Uterus (tissue), 4 donors: ENCODE measurements around the gene SRRM2. TPM values are rescaled to one million over a fixed set of nuclear protein-coding genes. Genes with fewer than 3 reads are reported as not detected.

Source experiments
- DNase-seq, 2 donors: peaks; one replicate each; pipeline ENCODE4 v3.0.0-alpha.2; 2019 to 2020
- H3K27ac ChIP-seq, 2 donors: fragments of 200-600 bp; sonication (generic); 1 replicate in 1 of 2; 2 replicates in 1 of 2; pipeline ENCODE4 v1.5.1; 2016 to 2018
- H3K27me3 ChIP-seq, 2 donors: fragments of 200-600 bp; sonication (generic); one replicate each; pipeline ENCODE4 v1.5.1; 2018 to 2019; ENCODE audit warnings: control low read depth in 1 of 2
- H3K36me3 ChIP-seq, 2 donors: fragments of 200-600 bp; sonication (generic); one replicate each; pipeline ENCODE4 v1.5.1; 2019; ENCODE audit warnings: control low read depth in 1 of 2
- H3K4me1 ChIP-seq, 2 donors: fragments of 200-600 bp; sonication (generic); one replicate each; pipeline ENCODE4 v1.5.1; 2018 to 2019; ENCODE audit warnings: control low read depth in 1 of 2
- H3K4me3 ChIP-seq, 2 donors: fragments of 200-600 bp; sonication (generic); 1 replicate in 1 of 2; 2 replicates in 1 of 2; pipeline ENCODE4 v1.5.1; 2018 to 2019; ENCODE audit warnings: mild to moderate bottlenecking in 1 of 2
- H3K9me3 ChIP-seq, 2 donors: fragments of 200-600 bp; sonication (generic); one replicate each; pipeline ENCODE4 v1.5.1; 2019; ENCODE audit warnings: control low read depth in 1 of 2
- CTCF ChIP-seq, 4 experiments: fragments of 200-600 bp in 2 of 4; fragments of 450-650 bp in 2 of 4; sonication (generic) in 2 of 4; IDR thresholded peaks; one replicate each; pipeline ENCODE4 v1.5.1; 2016 to 2019; ENCODE audit warnings: antibody characterized with exemption in 4 of 4, mild to moderate bottlenecking in 2 of 4, moderate library complexity in 1 of 4
- POLR2A ChIP-seq, 2 donors: fragments of 450-650 bp; IDR thresholded peaks; one replicate each; pipeline ENCODE4 v1.6.1; 2016; ENCODE audit warnings: antibody characterized with exemption in 2 of 2, mild to moderate bottlenecking in 1 of 2, moderate library complexity in 1 of 2
- intact Hi-C: fragments of 100-400 bp; cut with DNase I; formaldehyde crosslinking; loops from one replicate; pipeline ENCODE4 v1.15.1; 2023; ENCODE audit warnings: low total_unique reads
- total RNA-seq, 4 donors: library from RNA; depleted of rRNA in 3 of 4; stranded (reverse); fragments of >200 nt in 3 of 4; gene quantifications; one replicate each; pipeline versions ENCODE4 v1.1.0 to v1.2.4, GENCODE V29; 2014 to 2023
- donor health status: DM: yes; HTN: yes; CAD: no.

SRRM2 gene
- total RNA-seq, 4 donors from 2014 or later = 92.7 to 900 (median 121) TPM

DNA sequence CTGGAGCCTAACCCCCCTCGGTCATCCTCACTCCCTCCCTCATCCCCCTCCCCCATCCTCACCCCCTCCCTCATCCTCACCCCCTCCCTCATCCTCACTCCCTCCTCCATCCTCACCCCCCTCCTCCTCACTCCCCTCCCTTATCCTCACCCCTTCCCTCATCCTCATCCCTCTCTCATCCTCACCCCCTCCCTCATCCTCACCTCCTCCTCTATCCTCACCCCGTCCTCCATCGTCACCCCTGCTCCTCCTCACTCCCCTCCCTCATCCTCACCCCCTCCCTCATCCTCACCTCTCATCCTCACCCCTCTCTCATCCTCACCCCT lies 34.4 kb downstream of the SRRM2 start:
- TF ChIP-seq POLR2A (IDR thresholded peaks at IDR 0.05) = no peak
- no peak for TF ChIP-seq CTCF (IDR thresholded peaks at IDR 0.05)
- Histone ChIP-seq H3K27ac (no peak overlapping the region), H3K9me3 (no peaks in the 10 kb centered on the region), H3K4me3 (no peak overlapping the region), H3K27me3 (peaks cover 6 to 22% of the 10 kb centered on the region in 2 donors), H3K4me1 (no peaks in the 10 kb centered on the region), H3K36me3 (no peaks in the 10 kb centered on the region)
- no peak for DNase-seq
- intact Hi-C loops = no loop called here

DNA sequence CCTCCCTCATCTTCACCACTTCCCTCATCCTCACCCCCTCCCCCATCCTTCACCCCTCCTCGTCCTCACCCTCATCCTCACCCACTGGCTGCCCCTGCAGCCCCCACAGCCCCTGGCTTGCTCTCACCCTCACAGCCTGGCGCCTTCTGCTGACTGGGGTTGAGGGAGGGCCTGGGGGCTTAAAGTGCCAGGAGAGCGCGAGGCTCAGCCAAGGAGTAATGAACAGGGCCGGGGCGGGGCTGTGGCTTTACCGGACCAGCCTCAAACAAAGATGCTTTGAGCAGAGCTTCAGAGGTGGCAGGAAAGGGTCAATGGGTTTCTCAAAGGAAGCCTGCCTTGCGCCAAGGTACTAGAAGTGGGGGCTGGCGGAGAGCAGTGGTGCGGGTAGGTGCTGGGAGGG lies 35.0 kb downstream of the SRRM2 start, which contains the start of gene PRSS33:
Gene PRSS33 (minus strand): TSS at position 155 of the 400 bp plus-strand sequence. CDS start 1,013 bp downstream, outside the sequence.
- H3K27me3 ChIP-seq = peaks cover 6 to 22% of the 10 kb centered on the region in 2 donors

DNA sequence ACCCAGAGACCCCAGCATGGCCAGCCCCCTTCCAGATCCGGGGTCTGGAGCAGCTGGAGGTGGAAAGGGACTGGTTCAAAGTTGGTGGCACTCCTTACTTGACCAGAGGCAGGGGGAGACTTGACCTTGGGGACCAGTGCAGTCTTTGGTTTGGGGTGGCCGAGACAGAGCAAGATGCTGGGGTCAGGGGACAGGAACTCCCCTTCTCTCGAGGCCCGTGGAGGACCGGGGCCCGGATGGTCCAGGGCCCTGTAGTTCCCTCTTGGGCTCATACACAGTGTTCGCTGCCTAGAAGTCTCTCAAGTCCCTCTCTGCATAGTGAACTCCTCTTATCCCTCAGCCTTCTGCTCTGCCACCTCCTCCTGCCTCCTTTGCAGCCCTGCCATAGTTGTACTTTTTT lies 35.5 kb downstream of the SRRM2 start:
- TF ChIP-seq CTCF (IDR thresholded peaks at IDR 0.05) (no peak), POLR2A (IDR thresholded peaks at IDR 0.05) (no peak)
- Histone ChIP-seq H3K4me1 (no peaks in the 10 kb centered on the region), H3K27me3 (peaks cover 6 to 22% of the 10 kb centered on the region in 2 donors), H3K9me3 (no peaks in the 10 kb centered on the region), H3K36me3 (no peaks in the 10 kb centered on the region), H3K27ac (no peak overlapping the region), H3K4me3 (no peak overlapping the region)
- intact Hi-C loops = no loop called here
- DNase-seq = no peak

More for the DNA sequence above, 35.0 kb downstream of the SRRM2 start, which contains the start of gene PRSS33:
- H3K9me3 ChIP-seq = no peaks in the 10 kb centered on the region
- intact Hi-C loops = no loop called here
- H3K36me3 ChIP-seq = no peaks in the 10 kb centered on the region
- TF ChIP-seq CTCF (IDR thresholded peaks at IDR 0.05) (no peak), POLR2A (IDR thresholded peaks at IDR 0.05) (no peak)
- H3K4me3 ChIP-seq = no peak within 1 kb of the TSS
- DNase-seq = no peak
- H3K27ac ChIP-seq = no peak within 1 kb of the TSS
- no peaks in the 10 kb centered on the region for H3K4me1 ChIP-seq

DNA sequence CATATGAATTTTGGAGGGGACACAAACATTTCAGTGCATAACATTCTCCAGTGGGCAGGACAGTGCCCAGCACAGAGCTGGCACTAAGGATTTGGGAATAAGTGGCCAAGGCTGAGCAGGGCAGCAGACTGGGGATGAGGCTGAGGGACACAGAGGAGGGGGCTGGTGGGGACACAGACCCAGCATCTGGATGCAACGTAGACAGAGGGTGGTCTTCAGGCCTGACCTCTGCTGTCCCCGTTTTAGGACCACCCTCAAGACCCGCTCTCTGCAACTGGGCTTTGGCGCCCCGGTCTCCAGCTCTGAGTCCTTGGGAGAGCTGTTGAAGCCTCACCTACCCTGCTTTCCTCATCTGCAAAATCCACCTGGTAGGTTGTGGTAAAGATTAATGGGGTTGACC lies 38.2 kb downstream of the SRRM2 start:
- Histone ChIP-seq H3K27me3 (peaks cover 3 to 20% of the 10 kb centered on the region in 2 donors), H3K4me1 (no peaks in the 10 kb centered on the region), H3K4me3 (no peak overlapping the region), H3K9me3 (no peaks in the 10 kb centered on the region), H3K36me3 (no peaks in the 10 kb centered on the region), H3K27ac (no peak overlapping the region)
- intact Hi-C loops = no loop called here
- no peak for DNase-seq
- no peak for TF ChIP-seq CTCF (IDR thresholded peaks at IDR 0.05)
- TF ChIP-seq POLR2A (IDR thresholded peaks at IDR 0.05) = no peak

DNA sequence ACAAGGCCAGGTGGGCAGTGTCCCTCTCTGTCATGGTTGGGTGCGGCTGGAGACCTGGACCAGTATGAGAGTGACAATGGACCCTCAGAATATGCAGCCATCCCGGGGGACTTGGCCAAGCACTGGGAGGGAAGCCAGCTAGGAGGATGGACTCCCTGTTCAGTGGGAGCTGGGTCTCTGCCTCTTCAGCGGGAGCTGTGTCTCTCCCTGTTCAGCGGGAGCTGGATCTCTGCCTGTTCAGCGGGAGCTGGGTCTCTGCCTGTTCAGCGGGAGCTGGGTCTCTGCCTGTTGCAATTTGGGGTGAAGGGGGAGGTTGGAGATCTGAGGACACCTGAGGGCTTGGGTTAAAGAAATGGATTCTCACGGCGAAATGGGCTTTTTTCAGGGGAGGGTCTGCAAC lies 38.7 kb downstream of the SRRM2 start:
- H3K27me3 ChIP-seq = peaks cover 0 to 14% of the 10 kb centered on the region in 2 donors
- no peaks in the 10 kb centered on the region for H3K9me3 ChIP-seq
- no peaks in the 10 kb centered on the region for H3K4me1 ChIP-seq
- no peak overlapping the region for H3K4me3 ChIP-seq
- no peak for DNase-seq
- no peak overlapping the region for H3K27ac ChIP-seq
- intact Hi-C loops = no loop called here
- no peaks in the 10 kb centered on the region for H3K36me3 ChIP-seq
- no peak for TF ChIP-seq CTCF (IDR thresholded peaks at IDR 0.05)
